GM19193 (cell line): ENCODE results near the gene M1AP.

Source experiments
- POLR2A ChIP-seq: IDR thresholded peaks from 4 replicates; pipeline ENCODE4 v1.6.1; 2011; ENCODE audit not compliant: insufficient read depth, insufficient read length; ENCODE audit errors: extremely low read depth

M1AP gene

DNA sequence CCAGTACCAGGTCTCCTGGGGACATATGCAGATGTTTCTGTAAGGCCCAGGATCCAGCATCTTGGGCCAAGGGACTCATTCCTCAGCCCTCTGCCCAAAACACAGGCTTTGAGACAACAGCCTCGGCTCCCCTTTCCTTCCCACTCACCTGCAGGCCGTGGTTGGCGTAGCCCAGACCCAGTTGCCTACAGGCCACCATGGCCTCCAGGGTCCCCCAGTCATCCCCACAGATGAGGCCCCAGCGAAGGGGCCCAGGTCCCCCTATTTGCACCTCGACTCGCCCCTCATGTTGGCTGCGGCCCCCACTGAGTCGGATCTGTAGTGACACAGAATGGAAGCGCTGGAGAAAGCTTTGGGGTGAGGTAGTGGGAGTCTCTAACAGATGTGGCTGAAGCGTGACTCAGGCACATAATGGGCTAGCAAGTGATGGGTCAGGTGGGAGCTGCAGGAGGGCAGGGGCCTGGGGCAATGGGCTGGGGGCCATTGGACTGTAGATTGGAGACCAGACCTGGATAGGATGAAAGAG lies 112.6 kb downstream of the M1AP start:
- TF ChIP-seq POLR2A, result no peak

DNA sequence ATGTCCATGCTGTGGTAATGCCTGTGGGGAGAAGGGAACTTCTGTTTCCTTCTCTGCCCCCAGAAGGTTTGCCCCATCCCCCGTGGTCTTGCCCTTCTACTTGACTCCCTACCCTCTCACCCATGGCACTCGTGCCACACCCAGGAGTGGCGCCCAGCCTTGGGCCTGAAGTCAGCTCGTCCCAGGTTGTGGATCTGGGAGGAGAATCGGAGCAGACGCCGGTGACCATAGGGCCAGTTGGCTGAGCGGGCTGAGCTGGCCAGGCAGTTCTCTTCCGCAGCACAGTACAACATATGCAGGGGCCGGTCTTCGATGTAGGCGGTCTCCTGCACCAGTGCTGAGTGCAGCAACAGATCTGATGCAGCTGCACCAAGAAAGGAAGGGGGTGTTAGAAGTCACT lies 113.7 kb downstream of the M1AP start:
- TF ChIP-seq POLR2A, result no peak

- no peak for TF ChIP-seq POLR2A
These were observed 114.7 kb downstream of the M1AP start for GRCh38 chr2:74533464-74533863.

- TF ChIP-seq POLR2A, result no peak
These were observed 115.9 kb downstream of the M1AP start for GRCh38 chr2:74532222-74532621.

GRCh38 chr2:74531666-74532065 lies 116.5 kb downstream of the M1AP start:
- no peak for TF ChIP-seq POLR2A

GRCh38 chr2:74530239-74531187 lies 117.6 kb downstream of the M1AP start:
- TF ChIP-seq POLR2A, result peak; percentile 51

DNA sequence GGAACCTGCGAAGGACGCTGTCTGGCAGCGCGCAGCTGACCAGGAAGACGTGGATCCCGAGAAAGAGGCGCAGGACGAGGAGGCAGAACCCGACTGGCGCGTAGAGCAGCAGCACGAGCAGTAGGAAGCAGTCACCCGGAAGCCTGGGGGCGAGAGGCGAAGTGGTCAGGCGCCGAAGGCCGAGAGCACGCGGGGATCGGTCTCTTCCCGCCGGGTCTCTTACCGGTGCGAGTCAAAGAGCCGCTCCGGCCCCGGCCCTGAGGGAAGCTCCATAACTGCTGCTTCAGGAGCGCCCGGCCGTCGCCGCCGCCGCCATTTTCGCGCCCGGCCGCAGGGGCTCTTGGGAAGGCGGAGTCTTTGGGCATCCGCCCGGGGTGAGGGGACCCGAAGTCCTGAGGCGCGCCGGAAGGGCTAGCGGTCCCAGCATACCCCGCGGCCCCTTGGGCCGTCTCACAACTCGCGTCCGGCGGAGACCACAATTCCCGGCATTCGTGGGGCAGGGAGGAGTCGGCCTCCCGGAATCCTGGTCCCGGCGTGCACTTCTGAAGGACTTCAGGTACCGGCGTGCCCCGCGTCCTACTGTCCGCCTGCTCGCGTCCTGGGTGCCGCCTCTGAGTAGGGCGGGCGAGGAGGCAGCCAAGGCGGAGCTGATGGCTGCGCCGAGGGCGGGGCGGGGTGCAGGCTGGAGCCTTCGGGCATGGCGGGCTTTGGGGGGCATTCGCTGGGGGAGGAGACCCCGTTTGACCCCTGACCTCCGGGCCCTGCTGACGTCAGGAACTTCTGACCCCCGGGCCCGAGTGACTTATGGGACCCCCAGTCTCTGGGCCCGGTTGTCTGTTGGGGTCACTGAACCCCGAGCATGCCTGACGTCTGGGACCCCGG lies 118.5 kb downstream of the M1AP start, which contains the start of the genes AUP1 and HTRA2:
AUP1 (minus strand) TSS at position 350 of the 882 bp plus-strand sequence; CDS start at position 273, 77 bp downstream.
HTRA2 (plus strand) TSS at position 577 of the 882 bp plus-strand sequence; CDS start at position 651, 74 bp downstream.
- peak; percentile 98 for TF ChIP-seq POLR2A

GRCh38 chr2:74528600-74529356 lies 119.4 kb downstream of the M1AP start:
- TF ChIP-seq POLR2A, result no peak

- TF ChIP-seq POLR2A, result no peak
These were observed 120.4 kb downstream of the M1AP start for GRCh38 chr2:74527741-74528140.

DNA sequence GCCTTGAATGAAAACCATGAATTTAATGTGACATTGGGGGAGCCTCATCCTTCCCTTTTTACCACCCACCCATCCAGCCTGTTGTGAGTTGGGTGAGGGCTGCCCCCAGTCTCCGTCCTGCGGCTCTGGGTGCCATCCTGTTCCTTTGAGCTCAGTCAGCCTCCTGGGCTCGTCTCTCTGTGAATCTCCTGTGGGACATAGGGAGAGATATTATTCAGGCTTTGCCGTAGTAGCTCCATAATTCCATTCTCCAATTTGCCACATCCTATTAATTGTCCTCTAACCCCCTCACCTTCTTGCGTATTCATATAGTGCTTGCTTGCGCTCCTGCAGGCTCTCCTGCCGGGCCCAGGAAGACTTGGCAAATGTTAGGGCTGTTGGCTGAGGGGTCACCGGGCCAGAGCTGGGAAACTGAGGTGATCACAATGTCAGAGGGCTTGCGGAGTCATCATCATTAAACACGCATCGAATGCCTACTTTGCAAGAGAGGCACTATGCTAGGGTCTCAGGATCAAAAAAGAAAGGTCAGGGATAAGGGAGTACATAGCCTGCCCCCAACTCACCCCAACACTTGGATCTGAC lies 121.4 kb downstream of the M1AP start:
- no peak for TF ChIP-seq POLR2A

DNA sequence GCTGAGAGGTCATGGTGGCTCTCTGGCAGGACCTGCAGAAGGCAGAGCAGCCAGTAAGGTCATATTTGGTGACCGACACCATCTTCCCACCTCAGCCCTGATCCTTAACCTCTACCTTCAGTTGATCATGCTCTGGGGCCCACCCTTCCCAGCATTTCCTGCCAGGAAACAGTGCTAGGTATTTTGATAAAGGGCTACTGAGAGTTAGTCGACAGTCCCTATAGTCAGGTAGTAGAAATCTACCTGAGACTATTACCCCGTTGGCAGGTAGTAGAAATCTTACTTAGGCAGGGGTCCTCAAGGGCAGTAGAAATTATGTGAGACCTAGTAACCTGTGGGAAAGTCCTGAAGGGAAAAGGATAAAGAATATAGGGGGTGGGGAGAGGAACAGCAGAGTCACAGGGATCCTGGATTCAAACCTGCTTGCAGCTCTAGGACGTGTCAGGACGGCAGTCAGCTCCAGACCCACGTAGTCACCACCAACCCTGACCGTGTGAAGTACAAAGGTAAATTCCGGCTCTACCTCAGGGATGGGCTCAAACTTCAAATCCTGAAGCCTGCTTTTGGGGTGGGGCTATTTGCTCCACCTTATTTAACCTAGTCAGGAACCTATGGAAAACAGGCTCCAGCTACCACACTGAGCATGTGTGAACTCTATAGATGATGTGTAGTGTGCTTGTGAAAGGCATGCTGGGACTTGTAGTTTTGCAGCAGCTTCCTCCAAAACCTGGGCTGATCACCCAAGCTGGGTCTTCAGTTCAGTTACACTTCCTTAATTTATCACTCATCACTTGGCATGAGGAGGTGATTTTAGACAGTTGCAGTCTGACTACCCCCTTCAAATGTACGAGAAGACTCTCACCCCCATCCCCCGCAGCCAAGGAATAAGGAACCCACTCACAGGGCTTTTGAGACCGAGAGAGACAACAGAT lies 122.1 kb downstream of the M1AP start, which contains the start of gene DQX1:
DQX1 (minus strand) TSS at position 515 of the 932 bp plus-strand sequence; CDS start at position 13, 502 bp downstream.
- TF ChIP-seq POLR2A, result no peak

DNA sequence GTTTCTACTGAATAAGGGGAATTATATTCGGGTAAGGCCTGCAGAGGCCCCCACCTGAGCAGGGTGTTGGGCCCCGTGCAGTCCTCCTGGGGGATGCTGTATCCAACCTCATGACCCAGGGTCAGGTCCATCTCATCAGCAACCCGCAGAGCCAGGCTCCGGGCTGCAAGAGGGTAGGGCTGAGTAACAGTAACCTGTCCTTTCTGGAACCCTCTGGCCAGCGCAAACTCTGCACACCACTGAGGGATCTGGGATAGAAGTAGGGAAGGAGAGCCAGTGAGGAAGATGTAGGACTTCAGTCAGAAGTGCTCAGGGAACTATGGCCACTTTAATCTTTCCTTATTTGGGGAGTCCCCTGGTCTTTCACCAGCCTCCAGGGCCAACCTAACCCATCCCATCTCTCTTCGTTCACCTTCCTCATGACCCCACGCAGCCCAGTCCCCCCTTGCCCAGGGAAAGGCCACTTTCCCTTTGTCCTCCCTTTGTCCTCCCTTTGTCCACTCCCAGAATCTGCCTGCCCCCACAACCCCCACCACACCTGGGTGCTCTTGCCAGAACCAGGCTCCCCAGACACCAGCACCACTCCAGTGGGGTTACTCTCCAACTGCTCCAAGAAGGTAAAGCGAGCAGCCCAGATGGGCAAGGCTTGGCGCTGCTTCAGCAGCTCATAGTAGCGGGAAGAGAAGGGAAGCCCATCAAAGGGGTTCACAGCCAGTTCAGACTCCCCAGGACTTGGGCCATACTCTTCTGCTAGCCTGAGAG lies 123.0 kb downstream of the M1AP start:
- TF ChIP-seq POLR2A, result no peak
